Omental fat pad (tissue), 4 donors: ENCODE results near the gene ANGPT4. TPM values are rescaled to one million over a fixed set of nuclear protein-coding genes. Genes with fewer than 3 reads are reported as not detected.

Experiments used
- ATAC-seq: fragments of 150-250 bp; one replicate; pipeline ENCODE4 v1.9.1; 2016; ENCODE audit warnings: mild to moderate bottlenecking, moderate library complexity; ENCODE audit not compliant: low FRiP score
- DNase-seq: peaks from one replicate; pipeline ENCODE4 v3.0.0-alpha.2; 2019; ENCODE audit warnings: low spot score
- total RNA-seq, 4 donors: library from RNA; depleted of rRNA; stranded (reverse); fragments of >200 nt; gene quantifications; one replicate each; pipeline ENCODE4 v1.1.0, GENCODE V29; 2016
- TF ChIP-seq, protein P1 (sequence below), 3 donors: fragments of 450-650 bp; IDR thresholded peaks; one replicate each; pipeline ENCODE4 v1.5.1; 2016 to 2017; ENCODE audit warnings: antibody characterized with exemption in 3 of 3, mild to moderate bottlenecking in 3 of 3, moderate library complexity in 2 of 3

Gene ANGPT4
- total RNA-seq, 4 donors from 2014 or later = 0.44 to 27.6 (median 3.4) TPM

DNA sequence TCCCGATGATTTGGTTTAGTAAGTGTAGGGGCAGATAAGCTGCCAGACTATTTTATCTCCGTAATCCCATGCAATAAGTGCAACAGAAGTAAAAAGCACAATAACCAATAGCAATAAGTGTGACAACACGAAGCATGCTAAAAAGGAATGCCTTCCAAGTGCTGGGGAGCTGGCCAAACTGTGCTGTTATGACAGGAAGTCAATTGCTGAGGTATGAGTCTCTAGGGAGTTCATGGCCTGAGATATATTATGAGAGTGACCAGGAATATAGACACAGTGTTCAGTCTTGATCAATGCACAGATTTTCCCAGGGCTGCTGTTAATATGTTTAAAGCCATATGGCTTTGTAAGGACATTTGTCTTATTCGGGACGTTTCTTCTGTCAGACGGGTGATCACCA lies 10.5 kb upstream of the ANGPT4 start:
- ATAC-seq (no peak), DNase-seq (no peak)
- TF ChIP-seq, protein P1, sequence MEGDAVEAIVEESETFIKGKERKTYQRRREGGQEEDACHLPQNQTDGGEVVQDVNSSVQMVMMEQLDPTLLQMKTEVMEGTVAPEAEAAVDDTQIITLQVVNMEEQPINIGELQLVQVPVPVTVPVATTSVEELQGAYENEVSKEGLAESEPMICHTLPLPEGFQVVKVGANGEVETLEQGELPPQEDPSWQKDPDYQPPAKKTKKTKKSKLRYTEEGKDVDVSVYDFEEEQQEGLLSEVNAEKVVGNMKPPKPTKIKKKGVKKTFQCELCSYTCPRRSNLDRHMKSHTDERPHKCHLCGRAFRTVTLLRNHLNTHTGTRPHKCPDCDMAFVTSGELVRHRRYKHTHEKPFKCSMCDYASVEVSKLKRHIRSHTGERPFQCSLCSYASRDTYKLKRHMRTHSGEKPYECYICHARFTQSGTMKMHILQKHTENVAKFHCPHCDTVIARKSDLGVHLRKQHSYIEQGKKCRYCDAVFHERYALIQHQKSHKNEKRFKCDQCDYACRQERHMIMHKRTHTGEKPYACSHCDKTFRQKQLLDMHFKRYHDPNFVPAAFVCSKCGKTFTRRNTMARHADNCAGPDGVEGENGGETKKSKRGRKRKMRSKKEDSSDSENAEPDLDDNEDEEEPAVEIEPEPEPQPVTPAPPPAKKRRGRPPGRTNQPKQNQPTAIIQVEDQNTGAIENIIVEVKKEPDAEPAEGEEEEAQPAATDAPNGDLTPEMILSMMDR (IDR thresholded peaks at IDR 0.05) = no peak

DNA sequence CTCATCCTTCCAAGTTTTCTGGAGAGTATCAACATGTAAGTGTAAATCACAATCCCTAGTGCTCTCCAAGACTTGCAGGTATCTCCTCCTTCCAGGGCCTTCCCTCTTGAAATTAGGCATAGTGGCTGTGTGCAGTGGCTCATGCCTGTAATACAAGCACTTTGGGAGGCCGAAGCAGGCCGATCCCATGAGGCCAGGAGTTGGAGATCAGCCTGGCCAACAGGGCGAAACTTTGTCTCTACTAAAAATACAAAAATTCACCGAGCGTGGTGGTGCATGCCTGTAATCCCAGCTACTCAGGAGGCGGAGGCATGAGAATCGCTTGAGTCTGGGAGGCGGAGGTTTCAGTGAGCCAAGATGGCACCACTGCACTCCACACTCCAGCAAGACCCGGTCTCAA lies 9.4 kb upstream of the ANGPT4 start:
- DNase-seq = no peak
- TF ChIP-seq, protein P1 (IDR thresholded peaks at IDR 0.05) = no peak

DNA sequence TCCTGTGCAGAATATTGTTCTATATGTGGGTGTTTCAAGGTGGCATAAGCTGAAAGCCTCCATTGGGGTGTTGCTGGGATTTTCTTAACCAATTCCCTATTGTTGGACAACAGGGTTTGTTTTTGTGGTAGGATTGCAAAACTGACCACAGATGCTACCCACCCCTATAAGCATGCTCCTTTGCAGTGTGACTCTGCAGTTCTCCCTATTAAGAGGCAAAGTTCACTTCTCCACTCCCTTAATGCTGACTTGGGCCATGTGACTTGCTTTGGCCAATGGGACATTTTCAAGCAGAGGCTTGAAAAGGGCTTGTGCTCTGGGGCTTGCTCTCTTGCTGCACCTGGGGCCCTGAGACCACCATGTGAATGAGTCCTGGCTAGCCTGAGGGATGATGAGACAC lies 8.5 kb upstream of the ANGPT4 start:
- TF ChIP-seq, protein P1 (IDR thresholded peaks at IDR 0.05) = no peak
- no peak for DNase-seq
- no peak for ATAC-seq

More for the DNA sequence above, 9.4 kb upstream of the ANGPT4 start:
- no peak for ATAC-seq

DNA sequence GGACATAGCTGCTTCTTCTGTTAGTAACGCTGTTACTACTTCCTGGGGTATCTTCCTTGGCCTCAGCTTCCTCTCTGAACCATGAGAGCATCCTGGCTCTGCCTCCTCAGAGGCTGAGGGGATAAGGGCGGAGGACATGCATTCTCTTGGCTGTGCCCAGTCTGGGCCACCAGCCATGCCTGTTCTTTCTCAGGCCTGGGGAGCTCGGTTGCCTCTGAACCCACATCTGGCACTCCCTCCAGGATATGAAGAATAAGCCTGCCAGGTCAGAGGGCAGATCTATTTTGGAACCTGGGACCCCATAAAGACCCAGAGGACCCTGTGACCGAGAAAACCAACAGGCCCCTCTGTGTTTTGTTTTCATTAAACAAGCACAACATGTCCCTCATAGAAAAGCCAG lies 6.6 kb upstream of the ANGPT4 start:
- TF ChIP-seq, protein P1 (IDR thresholded peaks at IDR 0.05) = no peak
- ATAC-seq = no peak
- no peak for DNase-seq

DNA sequence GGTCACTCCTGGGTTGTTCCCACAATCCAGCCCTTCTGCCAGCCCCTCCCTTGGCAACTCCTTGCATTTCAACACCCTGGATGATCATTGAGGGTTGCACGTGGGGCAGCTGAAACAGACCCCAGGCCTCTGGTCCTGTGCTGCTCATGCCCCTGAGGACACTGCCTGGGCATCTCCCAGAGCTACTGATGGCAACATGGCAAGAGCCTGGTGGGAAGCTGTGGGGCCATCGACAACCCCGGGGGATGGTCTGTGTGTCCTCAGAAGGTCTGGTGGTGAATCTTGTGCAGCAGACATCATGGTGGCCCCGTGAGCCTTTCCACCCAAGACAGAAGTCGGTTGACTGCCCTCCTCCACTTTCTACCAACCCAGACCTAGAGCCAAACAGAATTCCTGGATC lies 4.9 kb upstream of the ANGPT4 start:
- TF ChIP-seq, protein P1 (IDR thresholded peaks at IDR 0.05) = no peak
- no peak for ATAC-seq
- no peak for DNase-seq

DNA sequence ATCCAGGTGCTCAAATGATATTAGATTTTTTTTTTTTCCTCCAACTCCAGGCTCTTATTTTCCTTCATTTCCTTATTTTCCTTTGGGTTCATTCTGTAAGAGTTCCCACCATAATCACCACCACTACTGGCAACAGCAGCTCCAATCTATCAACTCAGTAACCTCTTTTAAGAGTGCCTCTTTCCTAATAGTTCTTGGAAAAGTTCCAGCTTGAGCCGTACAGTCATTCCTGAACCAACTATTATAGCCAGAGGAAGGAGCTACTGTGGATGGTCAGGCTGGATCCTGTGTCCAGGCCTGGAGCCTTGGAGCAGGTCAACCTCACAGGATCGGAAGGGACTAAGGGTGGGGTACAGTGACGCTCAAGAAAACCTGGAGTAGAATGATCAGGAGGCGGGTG lies 4.2 kb upstream of the ANGPT4 start:
- DNase-seq = no peak
- TF ChIP-seq, protein P1 (IDR thresholded peaks at IDR 0.05) = no peak
- ATAC-seq = no peak

DNA sequence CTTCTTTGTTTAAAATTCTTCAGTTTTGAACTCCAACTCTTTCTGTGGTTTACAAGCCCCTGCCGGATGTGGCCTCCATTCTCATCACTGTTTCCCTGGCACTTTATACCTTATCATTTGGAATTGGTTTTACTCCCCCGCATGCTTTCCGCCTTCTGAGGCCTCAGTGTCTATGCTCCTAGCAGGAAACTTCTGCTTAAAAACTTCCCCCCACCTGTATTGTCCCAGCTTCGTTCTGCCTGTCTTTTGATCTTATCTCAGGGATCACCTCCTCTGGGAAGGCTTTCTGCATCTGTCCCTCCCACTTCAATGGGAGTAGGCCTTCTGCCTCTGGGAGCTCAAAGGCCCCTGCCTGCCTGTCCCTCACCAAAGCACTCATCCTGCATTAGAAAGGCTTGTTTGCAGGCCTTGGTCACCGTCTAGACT lies 3.4 kb upstream of the ANGPT4 start:
- DNase-seq = no peak
- ATAC-seq = no peak
- TF ChIP-seq, protein P1 (IDR thresholded peaks at IDR 0.05) = no peak
